ENCODE results near the gene FAM83G.
"Not testable (repeated sequence)": the region's sequence is repeated elsewhere in the genome, so short reads cannot be mapped to it uniquely, and the experiment has no call there.

FAM83G gene

GRCh38 chr17:19004421-19005136 lies at the start of gene FAM83G:
Gene FAM83G, minus strand, starts transcription at chr17:19004764. Its CDS starts 723 bp downstream, at chr17:19004041.
- peak in 1 of 2 experiments; percentile 51 for DNase-seq

GRCh38 chr17:19048826-19049225 lies 44.3 kb upstream of the FAM83G start:
- DNase-seq: not testable (repeated sequence)

- not testable (repeated sequence) for DNase-seq
These were observed 42.9 kb upstream of the FAM83G start for GRCh38 chr17:19047510-19047909.

GRCh38 chr17:19046782-19047375 lies 42.3 kb upstream of the FAM83G start, which contains the start of gene GRAP:
Gene GRAP, minus strand, starts transcription at chr17:19046957. Its CDS starts 31 bp downstream, at chr17:19046926.
- DNase-seq: not testable (repeated sequence)

- DNase-seq: not testable (repeated sequence)
These were observed 40.1 kb upstream of the FAM83G start for GRCh38 chr17:19044643-19045042.

GRCh38 chr17:19043032-19043431 lies 38.5 kb upstream of the FAM83G start:
- DNase-seq: not testable (repeated sequence)

GRCh38 chr17:19042369-19042768 lies 37.8 kb upstream of the FAM83G start:
- DNase-seq: not testable (repeated sequence)

- DNase-seq: not testable (repeated sequence)
These were observed 37.3 kb upstream of the FAM83G start for GRCh38 chr17:19041871-19042270.

- DNase-seq: not testable (repeated sequence)
These were observed 35.8 kb upstream of the FAM83G start for GRCh38 chr17:19040350-19040749.

GRCh38 chr17:19038730-19039129 lies 34.2 kb upstream of the FAM83G start:
- not testable (repeated sequence) for DNase-seq

- DNase-seq: not testable (repeated sequence)
These were observed 33.4 kb upstream of the FAM83G start for GRCh38 chr17:19038007-19038406.

- not testable (repeated sequence) for DNase-seq
These were observed 33.0 kb upstream of the FAM83G start for GRCh38 chr17:19037547-19037946.

- DNase-seq: not testable (repeated sequence)
These were observed 31.6 kb upstream of the FAM83G start for GRCh38 chr17:19036186-19036585.

- DNase-seq: not testable (repeated sequence)
These were observed 27.9 kb upstream of the FAM83G start for GRCh38 chr17:19032377-19032988.

- DNase-seq: not testable (repeated sequence)
These were observed 27.2 kb upstream of the FAM83G start for GRCh38 chr17:19031729-19032128.

GRCh38 chr17:19030771-19031449 lies 26.3 kb upstream of the FAM83G start:
- DNase-seq: not testable (repeated sequence)

GRCh38 chr17:19029740-19030139 lies 25.2 kb upstream of the FAM83G start:
- not testable (repeated sequence) for DNase-seq

- DNase-seq: not testable (repeated sequence)
These were observed 24.1 kb upstream of the FAM83G start for GRCh38 chr17:19028671-19029070.

- DNase-seq: no peak
These were observed 19.8 kb upstream of the FAM83G start for GRCh38 chr17:19024101-19025078.

GRCh38 chr17:19023209-19023999 lies 18.8 kb upstream of the FAM83G start:
- DNase-seq: no peak

- DNase-seq: no peak
These were observed 18.2 kb upstream of the FAM83G start for GRCh38 chr17:19022747-19023146.
